Stimulated activated naive CD8-positive, alpha-beta T cell treated with anti-CD3 and anti-CD28 coated beads, Interleukin-15, amount 100 ng/mL, for 72 hours (primary cell): ENCODE results near the gene SIRPG.
"Not testable (repeated sequence)": the region's sequence is repeated elsewhere in the genome, so short reads cannot be mapped to it uniquely, and the experiment has no call there.

Experiments used
- ATAC-seq: fragments of 150-1000 bp; cut with Tn5 transposase; 2 replicates; pipeline ENCODE4 v1.10.0; 2021; ENCODE audit warnings: mild to moderate bottlenecking, moderate library complexity
- DNase-seq, 2 donors: peaks; one replicate each; pipeline ENCODE4 v3.0.0; 2021 to 2022
- H3K27ac Mint-ChIP-seq, 2 donors: one replicate each; pipeline ENCODE4 v1.8.0; 2022; ENCODE audit warnings: mild to moderate bottlenecking in 2 of 2, mixed read lengths in 2 of 2, moderate library complexity in 2 of 2
- H3K27me3 Mint-ChIP-seq: one replicate; pipeline ENCODE4 v1.8.0; 2022; ENCODE audit warnings: mixed read lengths
- H3K4me1 Mint-ChIP-seq: one replicate; pipeline ENCODE4 v1.8.0; 2022; ENCODE audit warnings: mild to moderate bottlenecking, mixed read lengths
- H3K4me3 Mint-ChIP-seq, 2 donors: one replicate each; pipeline ENCODE4 v1.8.0; 2022; ENCODE audit warnings: mild to moderate bottlenecking in 2 of 2, mixed read lengths in 2 of 2, moderate library complexity in 1 of 2
- H3K9me3 Mint-ChIP-seq, 2 donors: one replicate each; pipeline ENCODE4 v1.8.0; 2022; ENCODE audit warnings: mixed read lengths in 2 of 2

The SIRPG gene

DNA sequence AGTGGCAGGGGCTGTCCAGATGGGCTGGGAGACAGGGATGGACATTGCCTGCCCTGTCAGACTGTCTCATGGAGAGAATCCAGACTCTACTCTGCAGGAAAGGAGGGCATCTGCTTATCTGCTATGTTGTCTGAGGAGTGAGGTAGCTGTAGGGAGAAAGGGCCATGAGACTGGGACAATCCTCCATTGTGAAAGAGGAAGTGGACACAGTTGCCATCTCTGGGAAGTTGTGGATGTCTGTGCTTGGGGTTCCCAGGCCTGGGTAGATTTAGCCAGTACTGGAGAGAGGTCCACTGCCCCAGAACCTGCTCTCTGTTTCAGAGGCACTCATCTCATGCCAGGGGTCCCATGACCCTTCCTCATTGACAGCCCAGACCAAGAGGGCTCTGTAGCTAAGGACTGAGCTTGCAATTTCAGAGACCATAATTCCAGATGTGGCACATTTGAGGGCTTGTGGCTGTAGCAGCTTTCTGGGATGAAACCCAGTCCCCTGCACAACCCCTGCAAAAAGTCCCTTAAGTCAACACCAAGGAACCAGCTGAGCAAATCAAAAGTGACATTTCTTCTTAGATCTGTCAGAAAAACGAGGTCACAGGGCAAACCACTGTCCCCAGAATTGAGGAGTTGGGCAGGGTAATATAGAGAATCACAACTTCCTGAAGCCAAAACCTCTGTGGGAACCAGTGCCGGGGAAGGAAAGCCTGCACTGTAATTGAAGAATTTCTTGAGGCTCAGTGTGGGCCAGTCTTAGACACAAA lies 4.1 kb upstream of the SIRPG start:
- ATAC-seq (no peak), DNase-seq (no peak)

DNA sequence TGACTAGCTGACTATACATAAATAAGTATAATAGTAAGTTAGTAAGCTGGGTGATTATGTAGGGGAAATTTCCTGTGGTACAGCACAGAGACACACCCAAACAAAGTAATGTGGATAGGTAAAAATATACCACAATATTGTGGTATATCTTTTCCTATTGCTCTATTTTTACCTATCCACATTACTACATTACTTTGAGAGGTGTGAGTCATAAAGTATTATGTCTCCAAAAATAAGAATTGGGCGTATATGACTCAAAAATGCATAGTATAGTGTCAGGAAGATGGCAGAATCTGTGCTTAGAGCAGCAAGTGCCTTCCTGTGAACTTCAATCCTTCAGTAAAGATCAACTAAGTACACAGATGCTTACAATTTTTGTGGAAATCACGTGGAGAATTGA lies 2.7 kb upstream of the SIRPG start:
- Mint-ChIP-seq H3K27me3 (no peaks in the 10 kb centered on the region), H3K4me1 (peaks cover 93% of the 10 kb centered on the region), H3K27ac (peak overlapping the region in 1 of 2 donors; percentile 81), H3K4me3 (peak overlapping the region; percentile 16 to 86), H3K9me3 (no peaks in the 10 kb centered on the region)
- DNase-seq = no peak
- ATAC-seq = peak; percentile 60

More for the DNA sequence above, 4.1 kb upstream of the SIRPG start:
- H3K4me3 Mint-ChIP-seq = peak overlapping the region; percentile 31 to 70
- H3K27ac Mint-ChIP-seq = peak overlapping the region; percentile 72 to 86
- peaks cover 98% of the 10 kb centered on the region for H3K4me1 Mint-ChIP-seq
- H3K27me3 Mint-ChIP-seq = no peaks in the 10 kb centered on the region
- H3K9me3 Mint-ChIP-seq = no peaks in the 10 kb centered on the region

DNA sequence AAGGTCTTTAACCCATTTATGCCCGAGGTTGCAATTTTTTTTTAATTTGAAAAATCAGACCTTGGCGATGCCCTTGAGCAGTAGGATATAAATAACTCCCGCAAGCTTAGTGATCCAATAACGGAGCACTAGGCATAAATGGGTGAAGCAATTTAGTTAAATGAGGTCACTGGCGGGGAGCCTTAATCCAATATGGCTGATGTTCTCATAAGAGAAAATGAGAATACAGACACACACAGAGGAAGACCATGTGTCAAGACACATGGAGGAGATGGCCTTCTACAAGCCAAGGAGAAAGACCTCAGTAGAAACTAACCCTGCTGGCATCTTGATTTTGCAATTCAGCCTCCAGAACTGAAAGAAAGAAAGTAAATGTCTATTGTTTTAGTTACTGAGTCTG lies 735 bp downstream of the SIRPG start:
- H3K4me3 Mint-ChIP-seq = peak overlapping the region; percentile 83 to 86
- no peak for DNase-seq
- peaks cover 91% of the 10 kb centered on the region for H3K4me1 Mint-ChIP-seq
- no peaks in the 10 kb centered on the region for H3K27me3 Mint-ChIP-seq
- H3K9me3 Mint-ChIP-seq = peaks cover 5 to 8% of the 10 kb centered on the region in 2 donors
- ATAC-seq = no peak
- H3K27ac Mint-ChIP-seq = peak overlapping the region; percentile 95 to 99

DNA sequence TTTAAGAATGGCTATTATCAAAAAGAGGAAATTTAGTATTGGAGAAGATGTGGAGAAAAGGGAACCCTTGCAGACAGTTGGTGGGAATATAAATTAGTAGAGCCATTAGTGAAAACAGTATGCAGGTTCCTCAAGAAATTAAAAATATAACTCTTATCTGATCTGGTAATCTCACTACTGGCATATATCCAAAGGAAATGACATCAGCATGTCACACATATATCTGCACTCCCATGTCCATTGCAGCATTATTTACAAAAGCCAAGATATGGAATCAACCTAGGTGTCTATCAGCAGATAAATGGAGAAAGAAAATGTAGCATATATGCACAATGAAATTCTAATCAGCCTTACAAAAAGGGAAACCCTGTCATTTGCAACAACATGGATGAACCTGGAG lies 2.6 kb downstream of the SIRPG start:
- peaks cover 5 to 8% of the 10 kb centered on the region in 2 donors for H3K9me3 Mint-ChIP-seq
- H3K4me3 Mint-ChIP-seq = peak overlapping the region; percentile 72 to 89
- H3K4me1 Mint-ChIP-seq = peaks cover 91% of the 10 kb centered on the region
- H3K27ac Mint-ChIP-seq = peak overlapping the region; percentile 5 to 86
- DNase-seq (no peak), ATAC-seq (no peak)
- H3K27me3 Mint-ChIP-seq = no peaks in the 10 kb centered on the region

DNA sequence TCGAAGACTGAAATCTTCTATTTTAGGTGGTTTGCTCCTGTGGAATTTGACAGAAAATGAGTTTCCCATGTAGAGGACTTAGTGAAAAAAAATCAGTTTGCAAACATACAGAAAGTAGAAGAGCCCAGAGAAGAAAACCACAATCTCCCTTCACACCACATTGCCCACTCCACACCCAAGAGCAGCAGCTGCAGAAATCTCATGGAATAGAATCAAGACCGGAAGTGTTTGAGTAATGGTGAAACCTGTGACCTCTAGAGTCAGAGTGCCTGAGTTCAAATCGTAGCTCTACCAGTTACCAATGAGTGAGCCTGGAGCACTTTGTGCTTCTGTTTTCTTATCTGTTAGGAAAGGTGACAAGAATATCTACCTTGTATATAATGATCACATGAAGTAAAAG lies 4.6 kb downstream of the SIRPG start:
- DNase-seq (no peak), ATAC-seq (peak; percentile 27)
- H3K4me3 Mint-ChIP-seq = peak overlapping the region; percentile 70 to 72
- peaks cover 73% of the 10 kb centered on the region for H3K4me1 Mint-ChIP-seq
- H3K27ac Mint-ChIP-seq = peak overlapping the region in 1 of 2 donors; percentile 20
- H3K27me3 Mint-ChIP-seq = no peaks in the 10 kb centered on the region
- H3K9me3 Mint-ChIP-seq = peaks cover 5 to 8% of the 10 kb centered on the region in 2 donors

DNA sequence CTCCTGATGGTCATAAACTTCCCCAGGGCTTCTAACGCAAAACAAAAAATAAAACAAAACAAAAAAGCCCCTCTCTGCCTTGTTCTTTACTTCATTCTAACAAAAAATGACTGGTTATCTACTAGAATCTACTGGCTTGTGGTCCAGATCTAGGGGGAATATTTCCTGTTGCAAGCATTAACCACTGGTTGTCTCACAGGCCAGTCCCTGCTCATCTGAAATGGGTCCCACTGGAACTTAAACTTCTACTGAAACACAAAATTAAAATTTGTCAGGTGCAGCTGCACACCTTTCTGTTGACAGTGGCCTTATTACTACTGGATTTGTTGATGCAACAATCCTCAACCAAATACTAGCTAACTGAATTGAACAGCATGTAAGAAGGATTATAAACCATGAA lies 5.5 kb downstream of the SIRPG start:
- H3K4me1 Mint-ChIP-seq = peaks cover 64% of the 10 kb centered on the region
- no peak for DNase-seq
- H3K27ac Mint-ChIP-seq = peak overlapping the region in 1 of 2 donors; percentile 10

DNA sequence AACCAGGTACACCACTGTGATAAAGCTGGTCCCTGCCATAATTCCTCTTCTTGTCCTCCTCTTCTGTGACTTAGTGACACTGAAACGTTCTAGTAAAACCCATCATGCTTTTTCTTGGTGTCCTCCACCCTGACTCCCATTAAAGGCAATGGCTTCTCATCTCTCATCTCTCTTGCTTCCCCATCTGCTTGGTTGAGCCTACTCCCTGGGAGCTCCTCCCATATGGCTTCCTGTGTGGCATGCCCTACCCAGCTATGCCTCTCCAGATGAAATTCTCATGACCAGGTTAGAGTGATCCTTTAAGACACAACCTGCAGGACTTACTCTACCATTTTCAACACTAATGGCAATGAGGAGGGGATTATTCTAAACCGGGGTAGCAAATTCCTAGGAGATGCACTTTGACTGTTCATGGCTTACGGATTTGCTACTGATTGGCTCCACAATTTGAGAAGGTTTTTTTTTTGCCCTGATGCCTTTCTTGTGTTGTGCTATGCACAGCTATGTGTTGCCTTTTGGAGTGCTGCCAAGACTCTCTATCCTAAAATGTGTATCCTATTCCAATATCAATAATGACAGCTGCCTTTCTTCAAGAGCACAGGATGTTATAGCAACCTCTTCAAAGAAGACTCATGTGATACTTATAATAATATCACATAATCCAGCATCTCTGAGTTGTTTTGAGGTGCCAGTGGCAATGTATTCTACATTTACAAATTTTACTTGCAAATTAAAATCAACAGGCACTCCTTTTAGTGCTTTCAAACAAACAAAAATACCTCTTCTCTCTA lies 6.1 kb downstream of the SIRPG start:
- no peak for DNase-seq
- peaks cover 59% of the 10 kb centered on the region for H3K4me1 Mint-ChIP-seq
- no peaks in the 10 kb centered on the region for H3K27me3 Mint-ChIP-seq
- peak overlapping the region; percentile 21 to 28 for H3K4me3 Mint-ChIP-seq
- H3K27ac Mint-ChIP-seq = peak overlapping the region in 1 of 2 donors; percentile 67
- H3K9me3 Mint-ChIP-seq = peaks cover 5 to 8% of the 10 kb centered on the region in 2 donors
- no peak for ATAC-seq

More for the DNA sequence above, 5.5 kb downstream of the SIRPG start:
- H3K9me3 Mint-ChIP-seq = peaks cover 5 to 8% of the 10 kb centered on the region in 2 donors
- no peaks in the 10 kb centered on the region for H3K27me3 Mint-ChIP-seq
- peak overlapping the region; percentile 21 to 28 for H3K4me3 Mint-ChIP-seq
- no peak for ATAC-seq

DNA sequence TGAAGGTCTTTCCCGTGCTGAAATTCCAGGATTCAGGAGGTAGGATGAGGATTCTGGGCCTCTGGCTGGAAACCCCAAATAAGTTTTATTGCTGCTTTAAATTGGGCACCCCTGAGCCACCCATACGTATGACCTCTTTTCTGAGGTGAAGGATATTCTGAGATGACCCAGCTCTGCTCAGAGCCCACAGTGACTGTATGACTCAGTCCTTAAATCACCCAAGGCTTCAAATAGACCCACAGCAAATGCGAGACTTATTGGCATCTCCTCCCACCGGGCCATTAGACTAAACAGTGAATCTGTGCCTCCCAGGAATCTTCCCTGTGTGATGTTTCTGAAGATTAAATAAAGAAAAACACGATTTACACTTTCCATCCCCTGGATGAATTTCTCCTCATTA lies 9.5 kb downstream of the SIRPG start:
- DNase-seq (no peak), ATAC-seq (peak; percentile 86)
- H3K4me3 Mint-ChIP-seq = peak overlapping the region in 1 of 2 donors; percentile 51
- peaks cover 3 to 4% of the 10 kb centered on the region in 2 donors for H3K9me3 Mint-ChIP-seq
- no peak overlapping the region for H3K27ac Mint-ChIP-seq
- no peaks in the 10 kb centered on the region for H3K27me3 Mint-ChIP-seq
- H3K4me1 Mint-ChIP-seq = peaks cover 31% of the 10 kb centered on the region

DNA sequence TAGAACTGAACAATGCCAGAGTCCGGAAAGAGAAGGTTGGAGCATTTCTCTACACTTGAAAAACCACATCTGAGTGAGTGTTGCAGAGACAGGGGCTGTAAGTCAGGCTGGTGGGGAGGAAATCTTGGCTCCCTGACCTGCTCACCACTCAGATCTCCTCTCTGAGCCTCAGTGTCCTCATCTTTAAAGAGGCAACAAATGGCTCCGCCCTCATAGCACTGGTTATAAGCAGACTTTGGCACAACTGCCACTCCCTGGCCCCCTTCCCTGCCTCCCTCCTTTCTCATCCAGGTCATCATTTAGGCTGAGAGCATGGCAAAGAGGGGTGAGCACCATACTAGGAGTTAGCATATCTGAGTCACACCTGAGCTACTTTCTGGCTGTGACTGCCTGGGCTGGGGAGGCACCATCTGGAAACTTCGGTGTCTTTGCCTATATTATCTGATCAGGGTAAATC lies 10.6 kb downstream of the SIRPG start:
- Mint-ChIP-seq H3K27me3 (no peaks in the 10 kb centered on the region), H3K27ac (peak overlapping the region in 1 of 2 donors; percentile 88), H3K4me1 (peaks cover 22% of the 10 kb centered on the region), H3K4me3 (peak overlapping the region; percentile 50 to 55), H3K9me3 (no peaks in the 10 kb centered on the region)
- DNase-seq = peak in 1 of 2 donors; percentile 41
- ATAC-seq = peak; percentile 80

DNA sequence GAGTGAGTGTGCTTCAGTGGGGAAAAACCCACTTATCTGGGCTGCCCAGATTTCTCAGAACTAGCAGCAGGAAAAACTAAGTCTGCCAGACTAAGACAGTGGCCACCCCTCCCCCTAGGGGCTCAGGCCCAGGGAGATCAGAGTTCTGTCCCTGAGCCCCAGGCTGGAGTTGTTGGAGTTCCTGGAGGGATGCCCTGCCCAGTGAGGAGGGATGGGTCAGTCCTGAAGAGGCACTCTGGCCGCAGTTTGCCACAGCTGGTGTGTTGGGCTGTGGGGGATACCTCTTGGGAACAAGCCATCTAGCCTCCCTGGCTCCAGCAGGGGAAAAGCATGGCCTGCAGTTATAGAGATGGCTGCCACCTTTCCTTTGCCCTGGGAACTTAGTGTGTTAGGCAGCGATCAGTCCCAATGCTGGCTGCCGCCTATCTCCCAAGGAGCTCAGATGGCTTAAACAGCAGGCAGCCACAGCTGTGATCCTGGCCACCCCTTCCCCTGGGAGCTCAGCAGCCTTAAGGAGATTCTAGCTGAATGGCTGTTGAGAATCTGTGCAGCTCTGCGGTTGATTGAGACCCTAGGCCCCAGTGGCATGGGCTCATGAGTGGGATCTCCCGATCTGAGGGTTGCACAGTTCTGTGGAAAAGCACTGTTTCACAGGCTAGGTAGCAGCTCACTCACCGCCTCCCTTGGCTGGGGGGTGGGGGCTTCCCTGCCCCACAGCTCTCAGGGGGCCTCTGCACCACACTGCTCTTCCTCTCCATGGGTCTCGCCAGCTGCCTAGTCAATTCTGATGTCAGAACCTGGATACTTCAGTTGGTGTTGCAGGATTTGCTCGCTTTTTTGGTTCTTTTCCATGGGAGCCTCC lies 13.2 kb downstream of the SIRPG start:
- H3K4me1 Mint-ChIP-seq = no peaks in the 10 kb centered on the region
- no peak for ATAC-seq

DNA sequence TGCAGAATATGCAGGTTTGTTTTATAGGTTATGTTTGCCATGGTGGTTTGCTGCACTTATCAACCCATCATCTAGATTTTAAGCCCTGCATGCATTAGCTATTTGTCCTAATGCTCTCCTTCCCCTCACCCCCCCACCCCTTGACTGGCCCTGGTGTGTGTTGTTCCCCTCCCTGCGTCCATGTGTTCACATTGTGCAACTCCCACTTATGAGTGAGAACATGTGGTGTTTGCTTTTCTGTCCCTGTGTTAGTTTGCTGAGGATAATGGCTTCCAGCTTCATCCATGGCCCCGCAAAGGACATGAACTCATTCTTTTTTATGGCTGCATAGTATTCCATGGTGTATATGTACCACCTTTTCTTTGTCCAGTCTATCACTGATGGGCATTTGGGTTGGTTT lies 18.9 kb downstream of the SIRPG start:
- H3K4me1 Mint-ChIP-seq = peaks cover 11% of the 10 kb centered on the region
- not testable (repeated sequence) for H3K27ac Mint-ChIP-seq, ATAC-seq, H3K27me3 Mint-ChIP-seq, H3K4me3 Mint-ChIP-seq, DNase-seq
- H3K9me3 Mint-ChIP-seq = peaks cover 0 to 15% of the 10 kb centered on the region in 2 donors

More for the DNA sequence above, 13.2 kb downstream of the SIRPG start:
- Mint-ChIP-seq H3K27me3 (no peaks in the 10 kb centered on the region), H3K27ac (peak overlapping the region in 1 of 2 donors; percentile 30), H3K4me3 (peak overlapping the region in 1 of 2 donors; percentile 9), H3K9me3 (peaks cover 0 to 11% of the 10 kb centered on the region in 2 donors)
- no peak for DNase-seq

DNA sequence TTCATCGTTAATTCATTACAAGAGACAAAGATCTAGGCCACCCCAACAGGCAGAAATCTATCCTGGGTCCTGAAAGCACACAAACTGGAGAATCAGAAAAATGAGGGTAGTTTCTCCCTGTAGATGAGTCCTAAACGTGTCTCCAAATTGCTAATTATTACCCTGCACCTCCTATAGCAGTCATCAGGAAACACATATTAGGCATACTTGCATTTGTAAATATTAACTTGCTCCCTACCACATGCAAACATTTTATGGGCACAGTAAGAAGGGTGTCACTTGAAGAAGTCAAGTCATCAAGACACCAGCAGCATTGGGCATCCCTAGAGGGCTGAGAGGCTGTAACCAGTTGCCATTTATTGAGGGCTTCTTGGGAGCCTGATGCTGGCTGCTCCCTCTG lies 19.8 kb downstream of the SIRPG start:
- no peak overlapping the region for H3K4me3 Mint-ChIP-seq
- peaks cover 19% of the 10 kb centered on the region for H3K4me1 Mint-ChIP-seq
- DNase-seq (no peak), ATAC-seq (no peak)
- no peaks in the 10 kb centered on the region for H3K27me3 Mint-ChIP-seq
- H3K27ac Mint-ChIP-seq = peak overlapping the region in 1 of 2 donors; percentile 61
- peaks cover 0 to 15% of the 10 kb centered on the region in 2 donors for H3K9me3 Mint-ChIP-seq

DNA sequence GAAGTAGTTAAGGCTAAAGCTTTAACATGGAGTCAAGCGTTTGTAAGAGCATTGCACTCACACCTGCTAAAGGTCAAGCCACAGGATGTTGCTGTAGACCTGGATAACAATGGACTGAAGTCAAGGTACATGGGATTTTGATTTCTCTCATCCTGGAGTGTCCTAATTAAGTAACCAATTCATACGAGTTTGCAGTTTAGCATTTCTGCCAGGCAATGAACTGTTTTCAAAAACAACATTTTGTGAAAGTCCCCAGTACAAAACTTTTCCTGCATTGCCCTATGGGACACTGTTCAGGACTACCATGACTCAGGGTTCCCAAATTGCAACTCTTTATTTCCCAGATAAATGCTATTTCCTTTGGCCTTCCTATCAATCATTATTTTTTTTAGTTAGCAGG lies 20.4 kb downstream of the SIRPG start:
- Mint-ChIP-seq H3K4me1 (peaks cover 25% of the 10 kb centered on the region), H3K27me3 (no peaks in the 10 kb centered on the region), H3K27ac (no peak overlapping the region), H3K4me3 (no peak overlapping the region), H3K9me3 (peaks cover 0 to 15% of the 10 kb centered on the region in 2 donors)
- DNase-seq (no peak), ATAC-seq (no peak)

DNA sequence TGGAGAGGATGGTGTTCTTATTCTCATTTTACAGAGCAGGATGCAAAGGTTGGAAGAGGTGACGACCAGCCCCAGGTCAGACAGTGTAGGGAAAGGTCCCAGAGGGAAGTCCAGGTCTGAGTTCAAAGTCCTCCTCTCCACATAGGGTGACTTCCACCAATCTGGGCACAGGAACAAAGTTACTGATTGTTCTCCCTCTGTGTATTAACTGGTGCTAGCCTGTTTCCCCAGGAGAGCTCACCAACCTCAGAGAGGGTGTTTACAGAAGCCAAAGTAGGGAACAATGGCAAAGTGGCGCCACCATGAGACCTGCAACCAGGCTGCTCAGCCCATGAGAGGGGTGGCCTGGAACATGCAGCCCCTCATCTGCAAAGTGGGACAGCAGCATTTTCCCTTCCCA lies 21.0 kb downstream of the SIRPG start:
- DNase-seq (no peak), ATAC-seq (no peak)
- H3K27me3 Mint-ChIP-seq = no peaks in the 10 kb centered on the region
- H3K4me3 Mint-ChIP-seq = peak overlapping the region in 1 of 2 donors; percentile 6
- peaks cover 0 to 15% of the 10 kb centered on the region in 2 donors for H3K9me3 Mint-ChIP-seq
- peaks cover 31% of the 10 kb centered on the region for H3K4me1 Mint-ChIP-seq
- H3K27ac Mint-ChIP-seq = peak overlapping the region in 1 of 2 donors; percentile 82
